GM12801 (cell line): ENCODE results near the gene MEPCE.

Source experiments
- CTCF ChIP-seq: IDR thresholded peaks from one replicate; pipeline ENCODE4 v1.5.1; 2011; ENCODE audit warnings: control low read depth; ENCODE audit not compliant: insufficient read length; ENCODE audit errors: extremely low read depth

The MEPCE gene

DNA sequence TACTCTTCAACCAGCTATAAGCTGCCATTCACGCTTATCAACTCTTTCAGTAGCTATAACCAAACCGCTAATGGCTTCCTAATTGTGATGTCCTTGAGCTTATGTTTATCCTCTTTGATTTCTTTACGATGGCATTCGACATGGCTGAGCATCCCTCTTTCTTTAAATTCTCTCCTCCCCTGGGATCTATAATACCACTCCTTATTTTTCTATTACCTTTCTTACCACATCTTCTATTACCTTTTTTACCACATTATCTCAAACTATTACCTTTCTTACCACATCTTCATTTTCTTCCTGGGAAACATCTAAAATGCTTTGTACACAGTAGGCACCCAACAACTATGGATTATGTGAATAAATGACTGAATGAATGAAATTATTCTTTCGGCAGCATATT, 14.2 kb upstream of the MEPCE start:
- TF ChIP-seq CTCF, result no peak

GRCh38 chr7:100418930-100419659, 10.5 kb upstream of the MEPCE start:
- TF ChIP-seq CTCF, result no peak

DNA sequence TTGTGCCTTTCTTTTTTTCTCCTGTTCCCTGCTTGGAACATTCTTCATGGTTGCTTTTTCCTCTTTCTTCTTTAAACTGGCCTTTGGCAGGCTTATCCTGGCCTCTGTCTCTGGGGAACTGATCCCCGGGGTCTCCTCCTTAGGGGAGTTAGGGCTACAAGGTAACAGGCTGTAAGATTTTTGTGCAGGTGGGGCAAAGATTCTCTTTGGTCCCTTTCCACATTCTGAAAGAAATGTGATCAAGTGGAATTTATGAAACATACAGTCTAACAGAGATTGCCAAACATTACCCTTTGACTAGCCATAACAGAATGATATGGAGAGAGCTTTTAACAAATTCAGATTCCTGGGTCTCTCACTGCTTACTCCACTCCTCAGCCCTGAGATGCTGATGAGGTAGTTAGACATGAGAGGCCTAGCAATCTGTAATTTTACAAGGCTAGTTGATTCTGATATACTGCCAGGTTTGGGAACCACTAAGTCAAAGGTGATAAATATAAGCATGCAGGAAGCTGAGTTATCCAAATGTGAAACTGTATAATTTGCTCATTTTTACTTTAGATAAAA, 9.9 kb upstream of the MEPCE start:
- TF ChIP-seq CTCF, result no peak

- no peak for TF ChIP-seq CTCF
Observed at GRCh38 chr7:100423315-100423714, 6.3 kb upstream of the MEPCE start.

- TF ChIP-seq CTCF, result no peak
Observed at GRCh38 chr7:100425347-100425746, 4.3 kb upstream of the MEPCE start.

GRCh38 chr7:100426516-100426915, 3.1 kb upstream of the MEPCE start:
- no peak for TF ChIP-seq CTCF

- TF ChIP-seq CTCF, result no peak
Observed at GRCh38 chr7:100427762-100428198, 1.9 kb upstream of the MEPCE start.
